ENCODE data around the gene MN1.

The MN1 gene

GRCh38 chr22:27825174-27825573 is 23.6 kb upstream of the MN1 start:
- no peak for DNase-seq

GRCh38 chr22:27823221-27823620 is 21.7 kb upstream of the MN1 start:
- no peak for DNase-seq

- no peak for DNase-seq
Measured at GRCh38 chr22:27820896-27821866, 19.6 kb upstream of the MN1 start.

DNA sequence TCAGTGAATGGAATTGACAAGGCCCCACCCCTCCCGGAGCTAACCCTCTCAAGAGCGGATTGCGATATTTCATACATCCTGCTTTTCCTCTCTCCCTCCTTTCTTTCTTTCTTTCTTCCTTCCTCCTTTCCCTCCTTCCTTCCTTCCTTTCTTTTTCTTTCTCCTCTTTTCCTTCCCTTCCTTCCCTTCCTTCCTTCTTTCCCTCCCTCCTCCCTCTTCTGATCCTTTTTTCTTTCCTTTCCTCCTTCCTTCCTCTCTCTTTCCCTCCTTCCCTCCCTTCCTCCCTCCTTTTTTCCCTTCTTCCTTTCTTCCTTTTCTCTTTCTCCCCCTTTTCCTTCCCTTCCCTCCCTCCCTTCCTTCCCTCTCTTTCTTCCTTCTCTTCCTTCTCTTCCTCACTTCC is 15.0 kb upstream of the MN1 start:
- no peak for DNase-seq

DNA sequence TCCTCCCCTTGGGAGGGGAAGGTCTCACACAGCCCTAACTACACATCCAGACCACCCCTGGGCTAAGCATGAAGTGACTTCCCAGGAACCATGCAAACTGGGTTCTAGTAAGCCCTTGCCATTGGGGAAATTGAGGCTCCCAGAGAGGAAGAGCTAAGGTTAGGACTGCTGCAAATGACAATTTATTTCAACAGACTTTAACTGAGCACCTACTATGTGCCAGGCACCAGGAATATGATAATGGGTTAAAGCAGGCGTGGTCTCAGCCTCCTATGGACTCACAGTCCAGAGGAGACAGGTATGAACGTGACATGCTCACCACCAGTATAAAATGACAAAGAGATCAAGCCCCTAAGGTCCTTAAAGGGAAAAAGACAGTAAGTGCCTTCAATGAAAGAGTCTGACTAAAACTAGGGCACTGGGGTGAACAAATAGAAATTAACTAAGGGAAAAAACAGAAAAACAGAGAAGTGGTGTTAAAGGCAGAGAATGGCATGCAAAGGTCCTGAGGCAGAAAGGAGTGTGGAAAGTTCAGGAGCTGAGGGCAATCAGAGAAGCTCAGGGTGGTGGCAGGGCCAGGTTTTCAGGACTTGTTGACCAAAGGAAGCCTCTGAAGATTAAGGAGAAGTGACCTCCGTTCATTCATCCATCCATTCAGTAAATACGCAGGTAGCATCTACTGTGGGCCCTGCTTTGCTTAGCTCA is 14.4 kb upstream of the MN1 start:
- DNase-seq = no peak

GRCh38 chr22:27814993-27815392 is 13.4 kb upstream of the MN1 start:
- no peak for DNase-seq

GRCh38 chr22:27811778-27812177 is 10.2 kb upstream of the MN1 start:
- DNase-seq = no peak

- DNase-seq = no peak
Measured at GRCh38 chr22:27810609-27811151, 9.1 kb upstream of the MN1 start.

DNA sequence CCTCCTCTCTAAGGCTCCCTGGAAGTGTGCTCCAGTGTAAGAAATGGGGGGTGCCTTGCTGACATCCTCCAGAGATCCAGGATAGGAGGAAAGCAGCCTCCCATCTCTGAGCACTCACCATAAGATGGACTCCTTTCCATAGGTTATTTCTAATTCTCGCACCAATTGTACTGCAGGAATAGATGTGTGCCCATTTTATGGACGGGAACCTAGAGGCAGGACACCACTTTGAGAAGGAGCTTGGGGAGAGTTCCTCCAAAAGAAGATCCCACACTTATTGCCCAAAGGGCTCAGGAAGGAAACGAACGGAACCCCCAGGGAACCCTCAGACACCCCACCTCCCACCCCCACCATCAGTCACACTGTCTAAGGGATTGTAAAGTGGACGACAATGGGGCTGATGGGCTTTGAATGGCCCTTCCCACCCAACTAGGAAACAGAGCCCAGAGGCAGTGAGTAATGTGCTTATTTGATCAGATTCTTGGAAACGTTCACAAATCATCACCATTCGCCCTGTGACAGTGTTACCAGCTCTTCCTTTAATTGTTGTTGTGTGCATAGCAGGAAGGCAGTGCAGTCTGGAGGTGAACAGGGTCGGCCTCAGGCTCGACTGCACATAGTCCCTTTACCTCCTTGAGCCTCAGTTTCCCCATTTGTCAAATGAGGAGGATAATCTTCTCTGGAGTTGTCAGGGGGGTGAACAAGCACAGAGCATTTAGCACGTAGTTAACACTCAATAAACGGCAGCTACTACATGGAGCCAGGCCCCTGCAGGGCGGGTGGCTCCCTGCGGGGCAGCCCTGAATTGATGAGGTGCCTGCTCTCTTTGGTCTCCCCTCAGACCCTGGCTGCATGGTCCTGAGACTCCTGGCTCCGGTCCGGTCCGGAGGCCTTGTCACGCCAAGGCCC is 8.4 kb upstream of the MN1 start:
- DNase-seq = no peak

GRCh38 chr22:27809226-27809603 is 7.7 kb upstream of the MN1 start:
- DNase-seq = no peak

DNA sequence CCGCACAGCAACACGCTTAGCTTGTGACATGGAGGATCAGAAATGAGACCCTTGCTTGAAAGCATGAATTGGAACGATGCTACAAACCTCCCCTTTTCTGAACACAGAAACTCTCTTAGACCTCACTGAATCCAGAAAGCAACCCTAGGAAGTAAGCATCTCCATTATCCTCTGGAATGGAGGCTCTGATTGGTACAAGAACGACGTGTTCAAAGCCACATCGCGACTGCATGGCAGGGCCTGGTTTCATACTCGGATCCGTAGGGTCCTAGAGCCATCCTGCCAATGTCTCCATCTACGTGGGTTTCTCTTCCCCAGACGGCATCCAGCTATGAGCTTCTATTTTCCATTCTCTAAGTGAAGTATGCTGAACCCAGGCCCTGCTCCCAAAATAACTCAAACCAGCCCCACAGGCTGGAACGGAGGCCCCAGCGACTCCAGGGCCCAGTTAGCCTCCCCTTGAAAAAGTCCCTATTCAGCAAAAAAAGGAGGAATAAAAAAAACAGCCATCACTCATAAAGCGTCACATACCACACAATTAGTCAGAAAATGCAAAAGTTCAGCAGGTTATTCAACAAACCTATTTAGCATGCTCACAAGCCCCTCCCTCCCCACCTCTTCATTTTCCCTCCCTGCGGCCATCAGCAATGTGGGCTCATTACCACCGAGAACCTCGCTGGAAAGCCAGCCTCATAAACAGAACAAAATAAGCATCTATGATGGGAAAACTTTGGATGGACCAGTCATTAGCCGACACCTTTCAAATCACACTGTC is 7.1 kb upstream of the MN1 start:
- no peak for DNase-seq

DNA sequence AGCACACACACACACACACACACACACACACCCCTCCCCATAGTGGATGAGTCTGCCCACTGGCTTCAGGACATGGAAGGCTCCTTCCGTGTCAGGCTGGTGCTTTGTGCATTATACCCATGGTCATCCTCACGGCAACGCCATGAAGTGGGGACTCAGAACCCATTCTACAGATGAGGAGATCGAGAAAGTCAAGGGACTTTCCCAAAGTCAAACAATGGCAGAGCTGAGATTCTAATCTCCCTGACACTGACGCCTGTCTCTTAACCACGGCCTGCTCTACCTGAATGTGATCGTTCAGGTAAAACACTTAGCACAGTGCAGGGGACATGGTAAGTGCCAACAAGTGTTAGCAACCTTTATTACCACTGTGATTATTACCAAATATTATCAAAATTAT is 4.3 kb upstream of the MN1 start:
- no peak for DNase-seq

DNA sequence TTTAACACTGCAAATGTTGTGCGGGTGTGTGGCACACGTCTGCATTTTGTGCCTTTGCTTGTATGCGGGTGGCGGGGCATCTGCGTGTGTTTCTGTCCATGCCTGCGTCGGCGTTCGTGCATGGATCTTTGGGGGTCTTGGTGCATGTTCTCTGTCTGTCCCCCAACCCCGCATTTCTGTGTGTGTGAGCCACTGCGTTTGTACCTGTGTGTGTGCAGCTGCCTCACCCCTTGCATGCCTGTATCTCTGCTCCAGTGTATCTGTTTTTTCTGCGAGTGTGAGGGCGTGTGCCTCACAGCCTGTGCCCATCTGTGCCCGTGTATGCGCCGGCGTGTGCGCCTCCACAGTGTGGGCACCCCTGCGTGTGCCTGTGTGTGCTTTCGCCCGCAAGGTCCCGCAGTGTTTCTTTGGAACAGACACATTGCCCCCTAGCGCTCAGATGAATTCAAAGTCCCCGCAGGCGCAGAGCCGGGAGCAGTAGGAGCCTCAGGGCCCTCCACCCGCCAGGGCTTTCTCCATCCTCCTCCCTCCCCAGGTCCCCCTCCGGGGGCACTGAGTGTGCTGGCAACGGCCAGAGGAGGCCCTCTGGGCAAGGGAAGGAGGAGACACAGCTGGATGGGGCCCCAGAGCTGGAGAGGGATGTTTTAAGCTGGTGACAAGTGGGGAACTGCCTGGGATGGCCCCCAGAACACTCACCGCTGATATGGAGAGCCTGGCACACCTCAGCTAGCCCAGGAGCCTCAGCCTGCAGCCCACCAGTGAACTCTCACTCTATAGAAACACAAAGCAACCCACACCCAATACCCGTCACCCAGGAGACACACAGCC is 3.1 kb upstream of the MN1 start:
- peak; percentile 45 for DNase-seq

GRCh38 chr22:27803841-27804415 is 2.4 kb upstream of the MN1 start:
- no peak for DNase-seq

GRCh38 chr22:27802346-27803073 is 954 bp upstream of the MN1 start:
- no peak for DNase-seq

- DNase-seq = no peak
Measured at GRCh38 chr22:27801202-27801615, 347 bp downstream of the MN1 start.

- no peak for DNase-seq
Measured at GRCh38 chr22:27800250-27801201, 1.0 kb downstream of the MN1 start.

GRCh38 chr22:27799827-27800249 is 1.7 kb downstream of the MN1 start:
- DNase-seq = no peak
